NCI-H2196 treated with DMSO at 0.1 percent for 48 hours (cell line): ENCODE measurements around the gene S100Z.
"Not testable (repeated sequence)": the region's sequence is repeated elsewhere in the genome, so short reads cannot be mapped to it uniquely, and the experiment has no call there.

Experiments
- DNase-seq: peaks from one replicate; lab custom pipeline; 2025; ENCODE audit not compliant: unreplicated experiment; lab: John Stamatoyannopoulos, UW

S100Z gene

DNA sequence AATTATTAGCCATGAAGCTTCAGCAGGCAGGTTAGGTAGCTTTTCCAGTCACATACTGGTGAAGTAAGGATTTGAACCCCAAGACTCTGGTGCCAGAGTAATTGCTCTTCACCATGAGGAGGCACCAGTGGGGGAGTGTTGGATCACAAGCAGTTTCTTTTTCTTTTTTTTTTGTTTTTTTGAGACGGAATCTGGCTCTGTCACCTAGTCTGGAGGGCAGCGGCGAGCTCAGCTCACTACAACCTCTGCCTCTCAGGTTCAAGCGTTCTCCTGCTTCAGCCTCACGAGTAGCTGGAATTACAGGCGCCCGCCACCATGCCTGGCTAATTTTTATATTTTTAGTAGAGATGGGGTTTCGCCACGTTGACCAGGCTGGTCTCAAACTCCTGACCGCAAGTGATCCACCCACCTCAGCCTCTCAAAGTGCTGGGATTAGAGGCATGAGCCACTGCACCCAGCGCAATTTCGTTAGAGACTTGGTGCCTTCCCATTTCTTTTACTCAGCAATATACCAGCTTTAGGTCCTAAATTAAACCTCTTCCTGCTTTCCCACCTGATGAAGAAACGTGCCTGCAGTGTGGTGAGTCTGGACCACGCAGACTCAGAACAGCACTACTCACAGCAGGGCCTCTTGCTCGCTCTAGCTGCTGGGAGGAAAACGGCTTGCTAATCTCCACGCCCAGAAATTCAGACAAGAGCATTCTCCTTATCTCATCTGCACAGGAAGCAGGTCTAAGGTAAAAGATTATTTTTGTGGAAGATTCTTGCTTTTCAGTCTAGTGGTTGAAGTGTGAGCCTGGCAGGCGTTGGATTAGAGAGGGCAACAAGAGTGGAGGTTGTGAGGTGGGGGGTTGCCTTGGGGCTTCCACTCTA is at the start of gene S100Z:
Gene S100Z (plus strand): TSS at position 596 of the 873 bp plus-strand sequence. CDS start 25,346 bp downstream, outside the sequence.
- no peak for DNase-seq

DNA sequence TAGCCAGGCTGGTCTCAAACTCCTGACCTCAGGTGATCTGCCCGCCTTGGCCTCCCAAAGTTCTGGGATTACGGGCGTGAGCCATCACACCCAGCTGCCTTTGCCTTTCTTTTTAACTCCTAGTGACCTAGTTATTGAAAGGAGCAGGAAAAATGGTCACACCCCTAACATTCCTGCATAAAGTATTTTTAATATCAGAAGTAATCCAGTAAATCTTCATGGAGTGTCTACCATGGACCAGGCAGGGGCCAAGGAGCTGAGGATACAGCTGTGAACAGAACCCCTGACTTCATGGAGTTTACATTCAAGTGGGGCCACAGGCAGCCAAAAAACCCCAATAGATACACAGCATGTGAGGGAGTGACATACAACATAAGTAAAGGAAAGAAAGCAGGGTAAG is 49.2 kb upstream of the S100Z start:
- DNase-seq, result no peak

DNA sequence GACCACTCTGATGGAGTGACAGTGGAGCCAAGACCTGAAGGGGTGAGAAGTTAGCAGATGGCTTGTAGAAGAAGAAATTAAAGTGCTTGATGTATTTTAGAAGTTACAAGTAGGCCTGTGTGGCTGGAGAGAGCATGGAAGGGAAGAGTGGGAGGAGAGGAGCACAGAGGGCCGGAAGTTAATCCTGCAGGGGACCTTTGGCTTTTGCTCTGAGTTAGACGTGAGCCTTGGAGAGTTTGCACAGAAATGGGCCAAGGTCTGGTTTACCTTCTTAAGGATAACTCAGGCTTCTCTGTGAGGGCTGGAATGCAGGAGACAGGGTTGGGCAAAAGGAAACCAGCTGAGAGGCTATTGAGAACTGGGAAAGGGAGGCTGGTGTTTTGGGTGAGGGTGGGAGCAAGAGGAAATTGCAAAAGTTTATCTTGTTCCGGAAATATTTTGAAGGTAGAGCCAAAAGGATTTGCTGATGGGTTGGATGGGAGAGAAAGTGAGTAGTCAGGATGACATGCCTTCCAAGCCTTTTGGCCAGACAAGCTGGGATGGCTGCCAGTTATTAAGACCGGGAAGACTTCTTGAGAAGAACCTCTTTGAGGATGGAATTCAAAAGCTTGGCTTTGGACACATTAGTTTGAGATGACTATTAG is 48.5 kb upstream of the S100Z start:
- DNase-seq, result no peak

- no peak for DNase-seq
Measured at GRCh38 chr5:76801803-76802195, 48.0 kb upstream of the S100Z start.

- DNase-seq, result no peak
Measured at GRCh38 chr5:76804266-76804665, 45.5 kb upstream of the S100Z start.

DNA sequence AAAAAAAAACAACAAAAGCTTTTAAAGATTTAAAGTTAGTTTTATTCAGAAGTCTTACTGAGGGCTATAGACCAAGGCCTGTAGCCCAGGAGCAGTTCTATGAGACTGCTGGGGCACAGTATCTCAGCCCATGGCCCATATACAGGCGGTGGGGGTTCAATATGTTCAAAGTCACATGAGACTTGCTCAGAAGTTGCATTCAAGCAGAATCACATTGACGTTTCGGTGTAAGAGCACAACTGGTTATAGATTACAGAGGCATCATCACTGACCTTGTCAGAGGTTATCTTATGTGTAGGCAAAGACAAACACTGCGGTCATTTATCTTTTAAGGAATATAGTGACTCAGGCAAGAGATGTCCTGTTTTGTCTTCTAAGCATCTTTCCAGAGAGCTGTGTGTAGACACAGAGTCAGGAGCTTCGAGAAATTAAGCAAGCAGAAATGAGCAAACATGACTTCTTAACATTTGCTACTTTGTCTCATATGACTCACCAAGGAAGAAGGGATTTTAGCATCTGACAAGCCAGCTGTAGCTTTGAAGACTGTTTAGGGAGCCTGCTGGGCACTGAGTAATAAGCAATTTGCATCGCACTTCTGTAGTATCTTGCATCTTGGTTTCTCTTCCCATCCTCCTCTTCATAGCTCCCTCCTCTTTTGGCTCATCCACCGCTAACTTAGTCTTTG is 43.9 kb upstream of the S100Z start:
- DNase-seq, result no peak

- no peak for DNase-seq
Measured at GRCh38 chr5:76807296-76807695, 42.5 kb upstream of the S100Z start.

- no peak for DNase-seq
Measured at GRCh38 chr5:76808141-76808691, 41.6 kb upstream of the S100Z start.

DNA sequence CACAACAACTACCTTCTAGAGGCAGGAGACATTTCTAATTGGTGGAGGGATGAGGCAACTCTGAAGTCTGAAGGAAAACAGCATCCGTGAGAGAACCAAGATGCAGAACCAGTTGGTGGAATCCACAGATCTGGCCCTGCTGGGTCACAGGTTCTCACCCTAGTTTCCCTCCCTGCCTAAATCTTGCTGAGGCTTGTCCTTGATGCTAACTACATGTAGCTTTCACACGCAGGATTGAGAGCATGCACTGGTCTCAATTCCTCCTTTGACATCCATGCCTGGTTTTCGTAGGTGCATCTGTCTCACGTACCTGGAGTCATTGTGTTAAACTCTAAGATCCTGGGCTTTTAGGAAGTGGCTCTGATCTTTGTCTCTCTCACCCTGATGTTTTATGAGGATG is 40.7 kb upstream of the S100Z start:
- no peak for DNase-seq

- DNase-seq, result no peak
Measured at GRCh38 chr5:76810236-76810635, 39.6 kb upstream of the S100Z start.

DNA sequence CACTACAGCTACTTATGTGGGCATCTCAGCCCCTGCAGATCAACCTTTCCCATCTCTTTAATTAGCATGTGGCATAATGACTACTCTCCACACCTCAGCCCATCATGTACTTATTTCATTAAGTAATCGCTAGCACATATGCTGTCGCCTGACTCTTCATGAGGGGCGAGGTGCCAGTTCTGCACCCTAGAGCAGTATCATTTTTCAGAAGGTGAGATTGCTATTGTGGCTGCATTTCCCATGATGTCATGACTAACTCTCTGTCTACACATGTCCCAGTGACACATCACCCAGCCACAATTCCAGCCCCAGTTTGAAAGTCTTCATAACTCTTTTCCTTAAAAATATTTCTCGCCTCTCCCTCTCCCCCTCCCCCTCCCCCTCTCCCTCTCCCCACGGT is 38.6 kb upstream of the S100Z start:
- no peak for DNase-seq

DNA sequence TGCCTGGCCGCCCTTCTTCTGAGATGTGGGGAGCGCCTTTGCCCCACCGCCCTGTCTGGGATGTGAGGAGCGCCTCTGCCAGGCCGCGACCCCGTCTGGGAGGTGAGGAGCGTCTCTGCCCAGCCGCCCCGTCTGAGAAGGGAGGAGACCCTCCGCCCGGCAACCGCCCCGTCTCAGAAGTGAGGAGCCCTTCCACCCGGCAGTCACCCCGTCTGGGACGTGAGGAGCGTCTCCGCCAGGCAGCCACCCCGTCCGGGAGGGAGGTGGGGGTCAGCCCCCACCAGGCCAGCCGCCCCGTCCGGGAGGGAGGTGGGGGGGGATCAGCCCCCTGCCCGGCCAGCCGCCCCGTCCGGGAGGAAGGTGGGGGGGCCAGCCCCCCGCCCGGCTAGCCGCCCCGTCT is 37.6 kb upstream of the S100Z start:
- not testable (repeated sequence) for DNase-seq

- DNase-seq, result no peak
Measured at GRCh38 chr5:76813982-76814562, 35.7 kb upstream of the S100Z start.

- DNase-seq, result no peak
Measured at GRCh38 chr5:76816110-76816831, 33.5 kb upstream of the S100Z start.

DNA sequence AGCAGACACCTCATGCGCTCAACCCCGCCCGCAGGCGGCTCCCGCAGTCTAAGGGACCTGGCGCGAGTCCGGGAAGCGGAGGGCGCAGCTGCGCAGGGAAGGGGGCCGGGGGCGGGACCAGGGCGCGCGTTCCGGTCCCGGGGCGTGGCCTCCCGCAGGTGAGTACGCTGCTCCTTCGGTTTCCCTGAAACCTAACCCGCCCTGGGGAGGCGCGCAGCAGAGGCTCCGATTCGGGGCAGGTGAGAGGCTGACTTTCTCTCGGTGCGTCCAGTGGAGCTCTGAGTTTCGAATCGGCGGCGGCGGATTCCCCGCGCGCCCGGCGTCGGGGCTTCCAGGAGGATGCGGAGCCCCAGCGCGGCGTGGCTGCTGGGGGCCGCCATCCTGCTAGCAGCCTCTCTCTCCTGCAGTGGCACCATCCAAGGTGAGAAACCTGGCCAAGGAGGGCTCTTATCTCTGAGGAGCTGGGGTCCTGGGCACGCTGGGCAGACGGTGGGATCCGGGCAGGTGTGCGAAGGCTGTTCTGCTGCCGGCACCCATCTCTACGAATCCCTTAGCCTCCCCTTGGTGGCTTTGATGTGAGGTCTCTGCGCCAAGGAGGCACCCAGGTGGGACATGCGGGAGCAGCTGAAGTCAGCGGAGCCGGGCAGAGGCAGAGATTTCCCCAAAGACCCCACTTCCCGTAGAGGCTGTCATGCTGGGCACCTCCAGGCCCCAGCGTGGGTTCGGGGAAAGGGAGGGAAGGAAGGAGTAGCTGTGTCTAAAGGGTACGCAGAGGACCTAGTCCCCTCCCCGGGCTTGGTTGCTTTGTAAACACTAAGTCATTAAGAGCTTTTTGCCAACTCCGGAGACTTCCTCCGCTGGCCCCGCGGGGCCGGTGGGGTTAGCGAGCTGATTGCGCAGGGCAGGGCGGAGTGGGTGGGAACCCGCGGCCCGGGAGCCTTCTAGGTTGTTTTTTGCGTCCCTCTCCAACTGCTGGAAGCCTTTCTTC is 30.7 kb upstream of the S100Z start, which contains the start of gene F2RL1:
Gene F2RL1 (plus strand): TSS at position 187 of the 988 bp plus-strand sequence. CDS start 153 bp downstream, at position 340.
- peak; percentile 2 for DNase-seq

- DNase-seq, result no peak
Measured at GRCh38 chr5:76819851-76820525, 29.8 kb upstream of the S100Z start.

GRCh38 chr5:76820526-76820890 is 29.3 kb upstream of the S100Z start:
- no peak for DNase-seq

GRCh38 chr5:76821136-76821535 is 28.7 kb upstream of the S100Z start:
- DNase-seq, result no peak
